A549 (cell line): ENCODE data around the gene CKS2. TPM values are rescaled to one million over a fixed set of nuclear protein-coding genes. Genes with fewer than 3 reads are reported as not detected.

ENCODE experiments used
- ATAC-seq, 2 experiments: fragments of 200-7000 bp in 1 of 2; fragments of >200 bp in 1 of 2; cut with Nextera tagmentation in 1 of 2; cut with Tn5 transposase in 1 of 2; 3 replicates each; pipeline versions ENCODE4 v1.8.0 to v1.9.1; 2018 to 2020; ENCODE audit warnings: mild to moderate bottlenecking in 1 of 2, moderate library complexity in 1 of 2
- CTCF ChIA-PET: fragments of 300-600 bp; sonication (Branson Sonifier 250); formaldehyde crosslinking; extraction: SDS; loops from one replicate; lab custom pipeline; 2021; ENCODE audit warnings: antibody characterized with exemption, inconsistent platforms; lab: Yijun Ruan, JAX
- POLR2A ChIA-PET: fragments of 350-600 bp; formaldehyde crosslinking; extraction: SDS; loops from one replicate; lab custom pipeline; 2021; ENCODE audit warnings: antibody characterized with exemption, inconsistent platforms; lab: Yijun Ruan, JAX
- DNase-seq, 2 experiments: peaks; one replicate each; pipeline versions ENCODE4 v3.0.0 to v3.0.0-alpha.2; 2011 to 2016; ENCODE audit warnings: low read depth in 1 of 2, low spot score in 1 of 2
- FAIRE-seq: peaks from 2 replicates; lab custom pipeline; 2011; peaks lifted over from hg19 to GRCh38; lab: Jason Lieb, UNC
- H3K27ac ChIP-seq, 2 experiments: fragments of >200 bp; sonication (Bioruptor Twin); formaldehyde crosslinking; 3 replicates each; pipeline ENCODE4 v1.5.1; 2016 to 2017
- H3K4me1 ChIP-seq: fragments of >200 bp; sonication (Bioruptor Twin); formaldehyde crosslinking; 3 replicates; pipeline ENCODE4 v1.6.1; 2016
- H3K4me2 ChIP-seq: fragments of >200 bp; sonication (Bioruptor Twin); formaldehyde crosslinking; 3 replicates; pipeline ENCODE4 v1.6.1; 2016
- H3K4me3 ChIP-seq: fragments of >200 bp; sonication (Bioruptor Twin); formaldehyde crosslinking; 3 replicates; pipeline ENCODE4 v1.5.1; 2016
- H3K9me3 ChIP-seq: fragments of >200 bp; sonication (Bioruptor Twin); formaldehyde crosslinking; 3 replicates; pipeline ENCODE4 v1.6.1; 2016
- ATOH8 ChIP-seq: fragments of 250-450 bp; sonication (Bioruptor Pico); IDR thresholded peaks from 2 replicates; pipeline ENCODE4 v1.5.0; 2020; ENCODE audit warnings: low read depth, mild to moderate bottlenecking, moderate library complexity
- BCL3 ChIP-seq: fragments of >200 bp; sonication (Bioruptor Twin); formaldehyde crosslinking; IDR thresholded peaks from 3 replicates; pipeline ENCODE4 v1.6.1; 2016
- BHLHE40 ChIP-seq: IDR thresholded peaks from 2 replicates; pipeline ENCODE4 v1.6.1; 2012; ENCODE audit warnings: low read depth, low read length, inconsistent platforms
- CTCF ChIP-seq: fragments of >200 bp; sonication (Bioruptor Twin); formaldehyde crosslinking; IDR thresholded peaks from 3 replicates; pipeline ENCODE4 v1.5.1; 2016
- EHMT2 ChIP-seq: fragments of 200-600 bp; sonication (generic); IDR thresholded peaks from 2 replicates; pipeline ENCODE4 v1.6.1; 2016; ENCODE audit warnings: antibody characterized with exemption, low read depth, mild to moderate bottlenecking, moderate library complexity
- FOSB ChIP-seq: fragments of 250-450 bp; sonication (Bioruptor Pico); IDR thresholded peaks from 2 replicates; pipeline ENCODE4 v1.5.0; 2020; ENCODE audit warnings: mild to moderate bottlenecking, moderate library complexity
- FOXS1 ChIP-seq: fragments of 250-450 bp; sonication (Bioruptor Pico); IDR thresholded peaks from 2 replicates; pipeline ENCODE4 v1.5.0; 2020; ENCODE audit warnings: mild to moderate bottlenecking, moderate library complexity
- GATA3 ChIP-seq: IDR thresholded peaks from 2 replicates; pipeline ENCODE4 v1.6.1; 2012; ENCODE audit warnings: borderline replicate concordance
- HOXA7 ChIP-seq: fragments of 250-450 bp; sonication (Bioruptor Pico); IDR thresholded peaks from 2 replicates; pipeline ENCODE4 v1.5.0; 2020; ENCODE audit warnings: mild to moderate bottlenecking, moderate library complexity
- HOXB13 ChIP-seq: fragments of 250-450 bp; sonication (Bioruptor Pico); IDR thresholded peaks from 2 replicates; pipeline ENCODE4 v1.5.0; 2020; ENCODE audit warnings: low read depth, mild to moderate bottlenecking, moderate library complexity
- JUNB ChIP-seq: fragments of >200 bp; sonication (Bioruptor Twin); formaldehyde crosslinking; IDR thresholded peaks from 2 replicates; pipeline ENCODE4 v1.6.1; 2016
- MAFK ChIP-seq: fragments of 450-650 bp; IDR thresholded peaks from 2 replicates; pipeline ENCODE4 v1.6.1; 2014; ENCODE audit not compliant: partially characterized antibody
- MAX ChIP-seq: IDR thresholded peaks from 2 replicates; pipeline ENCODE4 v1.6.1; 2012
- MAZ ChIP-seq: fragments of 150-350 bp; IDR thresholded peaks from 2 replicates; pipeline ENCODE4 v1.6.1; 2014; ENCODE audit warnings: antibody characterized with exemption, low read depth, low read length, borderline replicate concordance
- MYC ChIP-seq: IDR thresholded peaks from 2 replicates; pipeline ENCODE4 v1.6.1; 2012; ENCODE audit warnings: mild to moderate bottlenecking, inconsistent platforms, low read length, improper control_type of control experiment, borderline replicate concordance
- NFE2L2 ChIP-seq: fragments of 150-350 bp; conservative IDR thresholded peaks from 2 replicates; pipeline ENCODE4 v1.6.1; 2014; ENCODE audit warnings: low read length
- NR3C1 ChIP-seq: fragments of >200 bp; sonication (Bioruptor Twin); formaldehyde crosslinking; IDR thresholded peaks from 3 replicates; pipeline ENCODE4 v1.6.1; 2017
- PBX3 ChIP-seq: IDR thresholded peaks from 2 replicates; pipeline ENCODE4 v1.6.1; 2012
- POLR2AphosphoS2 ChIP-seq: conservative IDR thresholded peaks from 2 replicates; pipeline ENCODE4 v1.6.1; 2012; ENCODE audit warnings: low read length, improper control_type of control experiment, inconsistent platforms
- REST ChIP-seq: fragments of 200-600 bp; sonication (generic); IDR thresholded peaks from 2 replicates; pipeline ENCODE4 v1.6.1; 2016; ENCODE audit warnings: antibody characterized with exemption, mild to moderate bottlenecking, moderate library complexity
- SMC3 ChIP-seq: fragments of >200 bp; sonication (Bioruptor Twin); formaldehyde crosslinking; IDR thresholded peaks from 3 replicates; pipeline ENCODE4 v1.6.1; 2018; ENCODE audit warnings: inconsistent platforms
- USF2 ChIP-seq: fragments of 450-650 bp; IDR thresholded peaks from 2 replicates; pipeline ENCODE4 v1.6.1; 2014; ENCODE audit warnings: antibody characterized with exemption
- ZC3H11A ChIP-seq: fragments of 450-650 bp; IDR thresholded peaks from 2 replicates; pipeline ENCODE4 v1.6.1; 2014; ENCODE audit warnings: antibody characterized with exemption, mild to moderate bottlenecking
- ZFP36 ChIP-seq: fragments of 450-650 bp; IDR thresholded peaks from 2 replicates; pipeline ENCODE4 v1.6.1; 2014; ENCODE audit warnings: borderline replicate concordance; ENCODE audit not compliant: partially characterized antibody
- ZNF302 ChIP-seq: fragments of 250-450 bp; sonication (Bioruptor Pico); IDR thresholded peaks from 2 replicates; pipeline ENCODE4 v1.9.0; 2021; ENCODE audit warnings: inconsistent platforms, mild to moderate bottlenecking, moderate library complexity
- WGBS: methylation state at CpG from one replicate; pipeline ENCODE4 v1.1.6; 2017; ENCODE audit errors: missing lambda C conversion rate; 5-methylcytosine and 5-hydroxymethylcytosine counted together
- polyA plus RNA-seq, 4 experiments: library from polyadenylated mRNA; depleted of rRNA in 3 of 4; stranded (reverse); fragments of >200 nt; fragmentation: RNase III in 1 of 4; extraction: RNeasy Plus Mini Kit Qiagen cat#74134 plus additional on column Dnase treatment in 1 of 4; gene quantifications; 2 replicates in 3 of 4; 3 replicates in 1 of 4; pipeline ENCODE4 v1.2.3, GENCODE V29; 2011 to 2017

CKS2 gene
- polyA plus RNA-seq, 2 of the 4 experiments (the other 2 are of a cell fraction), result 515 to 576 TPM

GRCh38 chr9:89313842-89314241 is 2.8 kb downstream of the CKS2 start (continued):
- no peak for TF ChIP-seq MAFK

GRCh38 chr9:89314955-89315354 is 4.0 kb downstream of the CKS2 start:
- CTCF ChIA-PET, result interaction anchor here (1.5 kb wide), 1 partner anchor 234 kb away, joined by 3 read pairs; no protein-coding TSS in a partner anchor
- peak overlapping the region; percentile 98; the same call in 2 of the 3 replicates for H3K4me3 ChIP-seq
- peak overlapping the region; percentile 63 to 95; a peak in 5 of 6 replicates for H3K27ac ChIP-seq
- H3K4me1 ChIP-seq, result peaks cover 48% of the 10 kb centered on the region
- WGBS, result 96% methylated on average over 1 of the region's 1 CpG
- no peaks in the 10 kb centered on the region for H3K9me3 ChIP-seq
- POLR2A ChIA-PET, result no interaction called here
- TF ChIP-seq ZC3H11A (no peak), EHMT2 (no peak), ZNF302 (no peak), SMC3 (no peak), NR3C1 (no peak), ATOH8 (CRISPR knock-in tag) (no peak), HOXB13 (no peak), FOXS1 (no peak), HOXA7 (CRISPR knock-in tag) (peak; percentile 78; the same call in 1 of the 2 replicates)
- FAIRE-seq (no peak), ATAC-seq (no peak), DNase-seq (no peak)
- peak overlapping the region; percentile 96 for H3K4me2 ChIP-seq

- FAIRE-seq (no peak), ATAC-seq (no peak), DNase-seq (no peak)
- ChIA-PET CTCF (interaction anchor here (1.5 kb wide), 1 partner anchor 233 kb away, joined by 3 read pairs; no protein-coding TSS in a partner anchor), POLR2A (no interaction called here)
- H3K4me3 ChIP-seq, result no peak overlapping the region
- H3K4me1 ChIP-seq, result peaks cover 53% of the 10 kb centered on the region
- H3K9me3 ChIP-seq, result no peaks in the 10 kb centered on the region
- no peak overlapping the region; a peak in 1 of 6 replicates for H3K27ac ChIP-seq
- H3K4me2 ChIP-seq, result peak overlapping the region; percentile 96
- no peak for TF ChIP-seq JUNB
- no peak for TF ChIP-seq BHLHE40
- no peak for TF ChIP-seq REST
- no peak for TF ChIP-seq USF2
- no peak for TF ChIP-seq MAX
- no peak for TF ChIP-seq BCL3
- TF ChIP-seq ATOH8 (CRISPR knock-in tag), result no peak
- no peak for TF ChIP-seq MYC
- TF ChIP-seq NFE2L2, result no peak
- TF ChIP-seq ZFP36, result no peak
- no peak for TF ChIP-seq PBX3
- no peak for TF ChIP-seq GATA3
- TF ChIP-seq CTCF, result no peak
- TF ChIP-seq FOXS1, result no peak
- TF ChIP-seq MAZ, result no peak
- TF ChIP-seq POLR2AphosphoS2, result no peak
- no peak for TF ChIP-seq HOXA7 (CRISPR knock-in tag)
- TF ChIP-seq FOSB (CRISPR knock-in tag), result no peak
Measured at GRCh38 chr9:89315482-89315881, 4.5 kb downstream of the CKS2 start.
